Measurements from ENCODE around the gene ASCL3. TPM values are rescaled to one million over a fixed set of nuclear protein-coding genes. Genes with fewer than 3 reads are reported as not detected.

The ASCL3 gene
- polyA plus RNA-seq, 1 donor (not counting 4 experiments of a cell fraction or from before 2014, with no cell fraction given), result not detected

DNA sequence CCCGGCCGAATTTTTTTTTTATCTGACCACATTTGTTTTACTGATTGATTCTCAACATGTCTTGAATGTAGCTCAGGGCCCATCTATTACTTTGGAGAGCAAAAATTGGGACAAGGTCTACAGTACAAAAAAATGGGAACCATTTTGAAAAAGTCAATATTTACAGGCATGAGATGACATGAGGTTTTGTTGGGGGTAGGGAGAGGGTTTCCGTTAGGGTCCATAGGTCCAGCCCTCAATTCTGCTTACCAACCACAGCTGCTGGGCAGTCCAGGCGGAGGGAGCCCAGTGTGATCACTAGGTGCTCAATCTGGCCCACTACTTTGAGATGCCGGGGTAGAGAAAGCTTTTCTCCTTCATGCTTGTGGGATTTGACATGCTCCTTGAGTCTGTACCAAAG lies 42.6 kb upstream of the ASCL3 start:
- Histone ChIP-seq H3K9me3 (ENCODE audit: control insufficient read depth, low read depth, low read length) (no peaks in the 10 kb centered on the region), H3K27ac (ENCODE audit: control insufficient read depth, insufficient read depth, low read length) (no peak overlapping the region), H3K36me3 (ENCODE audit: control insufficient read depth in 2 of 2, extremely low read depth in 1 of 2, insufficient read depth in 2 of 2, low read length in 2 of 2) (no peaks in the 10 kb centered on the region), H3K79me2 (ENCODE audit: control insufficient read depth, insufficient read depth, low read length) (no peaks in the 10 kb centered on the region), H3K4me2 (ENCODE audit: control insufficient read depth, extremely low read depth, insufficient read depth, low read depth, low read length) (no peak overlapping the region), H3K4me3 (ENCODE audit: control insufficient read depth in 2 of 3, extremely low read depth in 1 of 3, insufficient read depth in 2 of 3, low read depth in 1 of 3, low read length in 3 of 3) (no peak overlapping the region), H3K27me3 (ENCODE audit: control insufficient read depth, extremely low read depth, insufficient read depth, low read length) (no peaks in the 10 kb centered on the region), H3K9ac (ENCODE audit: control insufficient read depth, extremely low read depth, insufficient read depth, low read length) (no peak overlapping the region), H3K4me1 (ENCODE audit: control insufficient read depth, extremely low read depth, insufficient read depth, low read length) (no peaks in the 10 kb centered on the region), H4K20me1 (ENCODE audit: control insufficient read depth, extremely low read depth, insufficient read depth, low read length) (no peaks in the 10 kb centered on the region), H2AFZ (ENCODE audit: control insufficient read depth, low read length) (no peak overlapping the region), H3K9me1 (ENCODE audit: control insufficient read depth, extremely low read depth, insufficient read depth, low read length) (no peaks in the 10 kb centered on the region)
- FAIRE-seq (no peak), DNase-seq (ENCODE audit: low read depth, low spot score) (no peak)
- no peak for TF ChIP-seq EZH2 (IDR thresholded peaks at IDR 0.05; ENCODE audit: low read length)
- TF ChIP-seq, protein P1, sequence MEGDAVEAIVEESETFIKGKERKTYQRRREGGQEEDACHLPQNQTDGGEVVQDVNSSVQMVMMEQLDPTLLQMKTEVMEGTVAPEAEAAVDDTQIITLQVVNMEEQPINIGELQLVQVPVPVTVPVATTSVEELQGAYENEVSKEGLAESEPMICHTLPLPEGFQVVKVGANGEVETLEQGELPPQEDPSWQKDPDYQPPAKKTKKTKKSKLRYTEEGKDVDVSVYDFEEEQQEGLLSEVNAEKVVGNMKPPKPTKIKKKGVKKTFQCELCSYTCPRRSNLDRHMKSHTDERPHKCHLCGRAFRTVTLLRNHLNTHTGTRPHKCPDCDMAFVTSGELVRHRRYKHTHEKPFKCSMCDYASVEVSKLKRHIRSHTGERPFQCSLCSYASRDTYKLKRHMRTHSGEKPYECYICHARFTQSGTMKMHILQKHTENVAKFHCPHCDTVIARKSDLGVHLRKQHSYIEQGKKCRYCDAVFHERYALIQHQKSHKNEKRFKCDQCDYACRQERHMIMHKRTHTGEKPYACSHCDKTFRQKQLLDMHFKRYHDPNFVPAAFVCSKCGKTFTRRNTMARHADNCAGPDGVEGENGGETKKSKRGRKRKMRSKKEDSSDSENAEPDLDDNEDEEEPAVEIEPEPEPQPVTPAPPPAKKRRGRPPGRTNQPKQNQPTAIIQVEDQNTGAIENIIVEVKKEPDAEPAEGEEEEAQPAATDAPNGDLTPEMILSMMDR (optimal IDR thresholded peaks at IDR 0.05 in 1 of 3, IDR thresholded peaks at IDR 0.05 in 1 of 3, conservative IDR thresholded peaks at IDR 0.05 in 1 of 3; ENCODE audit: extremely low read depth in 1 of 3, insufficient read depth in 2 of 3, low read length in 3 of 3), result no peak
- dilution Hi-C loops (cut with MboI; ENCODE audit: extremely low pct_ligation_motif_present, low sequenced_read_pairs), result no loop called here

DNA sequence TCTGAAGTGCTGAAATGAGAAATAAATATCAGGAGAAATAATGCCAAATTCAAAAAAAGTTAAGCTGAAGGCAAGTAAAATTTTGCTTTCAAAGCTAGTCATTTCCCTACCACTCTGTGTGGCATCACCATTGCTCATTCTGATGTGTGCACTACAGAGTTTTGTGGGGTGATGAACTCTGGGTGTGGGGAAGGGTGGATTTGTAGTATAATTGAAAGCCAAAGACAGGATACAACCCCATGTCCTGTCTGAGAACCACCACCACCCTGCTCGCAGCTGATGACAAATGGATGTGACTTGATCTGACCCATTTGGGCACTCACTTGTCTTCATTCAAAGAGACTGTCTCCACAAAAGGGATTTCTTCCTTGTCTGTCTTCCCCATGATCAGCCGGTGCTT lies 40.7 kb upstream of the ASCL3 start:
- no peak overlapping the region for H3K4me2 ChIP-seq (ENCODE audit: control insufficient read depth, extremely low read depth, insufficient read depth, low read depth, low read length)
- no peak overlapping the region for H3K27ac ChIP-seq (ENCODE audit: control insufficient read depth, insufficient read depth, low read length)
- H2AFZ ChIP-seq (ENCODE audit: control insufficient read depth, low read length), result no peak overlapping the region
- H3K4me3 ChIP-seq (ENCODE audit: control insufficient read depth in 2 of 3, extremely low read depth in 1 of 3, insufficient read depth in 2 of 3, low read depth in 1 of 3, low read length in 3 of 3), result no peak overlapping the region
- no peak for DNase-seq (ENCODE audit: low read depth, low spot score)
- dilution Hi-C loops (cut with MboI; ENCODE audit: extremely low pct_ligation_motif_present, low sequenced_read_pairs), result no loop called here
- H3K9me1 ChIP-seq (ENCODE audit: control insufficient read depth, extremely low read depth, insufficient read depth, low read length), result no peaks in the 10 kb centered on the region
- no peaks in the 10 kb centered on the region for H3K4me1 ChIP-seq (ENCODE audit: control insufficient read depth, extremely low read depth, insufficient read depth, low read length)
- H4K20me1 ChIP-seq (ENCODE audit: control insufficient read depth, extremely low read depth, insufficient read depth, low read length), result no peaks in the 10 kb centered on the region
- no peak overlapping the region for H3K9ac ChIP-seq (ENCODE audit: control insufficient read depth, extremely low read depth, insufficient read depth, low read length)
- H3K27me3 ChIP-seq (ENCODE audit: control insufficient read depth, extremely low read depth, insufficient read depth, low read length), result no peaks in the 10 kb centered on the region
- no peak for FAIRE-seq
- no peak for TF ChIP-seq EZH2 (IDR thresholded peaks at IDR 0.05; ENCODE audit: low read length)
- TF ChIP-seq, protein P1 (optimal IDR thresholded peaks at IDR 0.05 in 1 of 3, IDR thresholded peaks at IDR 0.05 in 1 of 3, conservative IDR thresholded peaks at IDR 0.05 in 1 of 3; ENCODE audit: extremely low read depth in 1 of 3, insufficient read depth in 2 of 3, low read length in 3 of 3), result no peak
- H3K9me3 ChIP-seq (ENCODE audit: control insufficient read depth, low read depth, low read length), result no peaks in the 10 kb centered on the region
- no peaks in the 10 kb centered on the region for H3K36me3 ChIP-seq (ENCODE audit: control insufficient read depth in 2 of 2, extremely low read depth in 1 of 2, insufficient read depth in 2 of 2, low read length in 2 of 2)
- no peaks in the 10 kb centered on the region for H3K79me2 ChIP-seq (ENCODE audit: control insufficient read depth, insufficient read depth, low read length)

Data from keratinocyte (primary cell).